MM.1S (cell line): ENCODE measurements around the gene CARD11.

Source experiments
- EZH2 ChIP-seq: fragments of 300-600 bp; sonication (generic); optimal IDR thresholded peaks from 2 replicates; pipeline ENCODE3; 2017; ENCODE audit warnings: low read depth, mild to moderate bottlenecking, antibody characterized with exemption, low read length, mixed read lengths
- EZH2phosphoT487 ChIP-seq: fragments of 300-600 bp; sonication (generic); IDR thresholded peaks from 2 replicates; pipeline ENCODE4 v1.6.1; 2018; ENCODE audit warnings: antibody characterized with exemption, low read length

- TF ChIP-seq EZH2phosphoT487 (no peak), EZH2 (no peak)
Observed at GRCh38 chr7:2861509-2861908, 182.2 kb downstream of the CARD11 start.
